Right lobe of liver (tissue), 6 donors: ENCODE measurements around the gene ANK2. TPM values are rescaled to one million over a fixed set of nuclear protein-coding genes. Genes with fewer than 3 reads are reported as not detected.

ENCODE experiments used
- ATAC-seq, 4 donors: fragments of 200-7000 bp; cut with Tn5 transposase; one replicate each; pipeline ENCODE4 v1.9.1; 2020; ENCODE audit warnings: mild to moderate bottlenecking in 4 of 4, moderate library complexity in 4 of 4
- DNase-seq, 3 donors: peaks; one replicate each; pipeline ENCODE4 v3.0.0-alpha.2; 2020
- H3K27ac ChIP-seq, 3 donors: fragments of 200-600 bp; one replicate each; pipeline ENCODE4 v1.8.0; 2022
- H3K27me3 ChIP-seq, 2 donors: fragments of 200-600 bp; one replicate each; pipeline ENCODE4 v1.8.0; 2022
- H3K36me3 ChIP-seq, 4 donors: fragments of 200-600 bp; sonication (generic) in 1 of 4; one replicate each; pipeline versions ENCODE4 v1.5.1 to v1.8.0; 2017 to 2022; ENCODE audit warnings: control low read depth in 1 of 4
- H3K4me1 ChIP-seq, 4 donors: fragments of 200-600 bp; sonication (generic) in 1 of 4; one replicate each; pipeline versions ENCODE4 v1.5.1 to v1.8.0; 2017 to 2022; ENCODE audit warnings: control low read depth in 1 of 4
- H3K4me3 ChIP-seq, 3 donors: fragments of 200-600 bp; one replicate each; pipeline ENCODE4 v1.8.0; 2022
- H3K9me3 ChIP-seq, 4 donors: fragments of 200-600 bp; sonication (generic) in 1 of 4; one replicate each; pipeline versions ENCODE4 v1.5.1 to v1.8.0; 2017 to 2022; ENCODE audit warnings: control low read depth in 1 of 4
- CTCF ChIP-seq, 4 donors: fragments of 200-600 bp in 3 of 4; fragments of 450-650 bp in 1 of 4; IDR thresholded peaks; one replicate each; pipeline versions ENCODE4 v1.5.1 to v1.8.0; 2016 to 2022; ENCODE audit warnings: antibody characterized with exemption in 4 of 4, mild to moderate bottlenecking in 2 of 4
- POLR2A ChIP-seq: fragments of 450-650 bp; IDR thresholded peaks from one replicate; pipeline ENCODE4 v1.6.1; 2017; ENCODE audit warnings: antibody characterized with exemption, mild to moderate bottlenecking
- WGBS: methylation state at CpG from one replicate; pipeline ENCODE4 v1.1.6; 2018; ENCODE audit warnings: low coverage, low lambda C conversion rate; ENCODE audit not compliant: insufficient coverage; ENCODE audit errors: missing lambda C conversion rate; 5-methylcytosine and 5-hydroxymethylcytosine counted together
- intact Hi-C, 2 donors: fragments of 100-400 bp; cut with DNase I; formaldehyde crosslinking; loops; one replicate each; pipeline versions ENCODE4 v1.11.2 to v1.14.1; 2022
- total RNA-seq, 6 experiments: library from RNA; depleted of rRNA in 2 of 6; stranded (reverse); fragments of >200 nt in 2 of 6; fragmentation: NEBNext Ultra II Directional in 3 of 6; extraction: Animal tissue kit (Norgen Biotek cat#: 25700) in 3 of 6; gene quantifications; one replicate each; pipeline versions ENCODE4 v1.1.0 to v1.2.4, GENCODE V29; 2016 to 2023
- donor health status: DM: no; HTN: yes; CAD: no.
- donor health status: DM: no; HTN: no; CAD: no.
- donor health status: DM: no; HTN: no; CAD: no.
- donor health status: DM: no; HTN: yes; CAD: no.
- donor health status: DM: no; HTN: yes; CAD: no.

ANK2 gene
- total RNA-seq, 6 experiments from 2014 or later: 0.61 to 1.7 (median 1.1) TPM

GRCh38 chr4:113141901-113142346 is 92.5 kb downstream of the ANK2 start:
- Histone ChIP-seq H3K9me3 (no peaks in the 10 kb centered on the region), H3K27ac (peak overlapping the region in 2 of 3 donors; percentile 13 to 16), H3K4me1 (peaks cover 0 to 19% (median 3%) of the 10 kb centered on the region in 4 donors), H3K27me3 (no peaks in the 10 kb centered on the region), H3K4me3 (no peak overlapping the region), H3K36me3 (no peaks in the 10 kb centered on the region)
- WGBS: 7% methylated on average over 3 of the region's 3 CpGs
- DNase-seq (no peak), ATAC-seq (peak; percentile 30 to 75 (median 58))
- TF ChIP-seq POLR2A: no peak
- TF ChIP-seq CTCF (IDR thresholded peaks at IDR 0.05): no peak
- intact Hi-C loops: no loop called here

GRCh38 chr4:113142351-113142750 is 92.9 kb downstream of the ANK2 start:
- Histone ChIP-seq H3K36me3 (no peaks in the 10 kb centered on the region), H3K27me3 (no peaks in the 10 kb centered on the region), H3K27ac (peak overlapping the region in 2 of 3 donors; percentile 13 to 16), H3K4me1 (peaks cover 0 to 19% (median 3%) of the 10 kb centered on the region in 4 donors), H3K4me3 (no peak overlapping the region), H3K9me3 (no peaks in the 10 kb centered on the region)
- 80% methylated on average over 3 of the region's 3 CpGs for WGBS
- no peak for ATAC-seq
- intact Hi-C loops: no loop called here
- no peak for DNase-seq
- TF ChIP-seq CTCF (IDR thresholded peaks at IDR 0.05): no peak
- TF ChIP-seq POLR2A: no peak

- no peak overlapping the region for H3K4me3 ChIP-seq
- ATAC-seq (no peak), DNase-seq (no peak)
- H3K4me1 ChIP-seq: peaks cover 0 to 25% (median 5%) of the 10 kb centered on the region in 4 donors
- no peaks in the 10 kb centered on the region for H3K27me3 ChIP-seq
- intact Hi-C loops: no loop called here
- TF ChIP-seq POLR2A: no peak
- no peak for TF ChIP-seq CTCF (IDR thresholded peaks at IDR 0.05)
- WGBS: 77% methylated on average over 2 of the region's 2 CpGs
- no peaks in the 10 kb centered on the region for H3K9me3 ChIP-seq
- no peak overlapping the region for H3K27ac ChIP-seq
- no peaks in the 10 kb centered on the region for H3K36me3 ChIP-seq
These were observed 94.6 kb downstream of the ANK2 start for GRCh38 chr4:113144091-113144490.

GRCh38 chr4:113145147-113145518 is 95.7 kb downstream of the ANK2 start:
- no peak for TF ChIP-seq CTCF (IDR thresholded peaks at IDR 0.05)
- no peak for TF ChIP-seq POLR2A
- H3K4me3 ChIP-seq: no peak overlapping the region
- DNase-seq: no peak
- no peaks in the 10 kb centered on the region for H3K27me3 ChIP-seq
- no peak overlapping the region for H3K27ac ChIP-seq
- H3K9me3 ChIP-seq: no peaks in the 10 kb centered on the region
- intact Hi-C loops: no loop called here
- H3K4me1 ChIP-seq: peaks cover 0 to 25% (median 5%) of the 10 kb centered on the region in 4 donors
- H3K36me3 ChIP-seq: no peaks in the 10 kb centered on the region
- 67% methylated on average over 1 of the region's 1 CpG for WGBS
- no peak for ATAC-seq
